ENCODE data around the gene LNPEP.

LNPEP gene

GRCh38 chr5:96991708-96992107, 55.8 kb downstream of the LNPEP start:
- TF ChIP-seq CTCF (conservative IDR thresholded peaks at IDR 0.05), result no peak
- no peak overlapping the region for H3K27ac ChIP-seq

- H3K27ac ChIP-seq, result no peak overlapping the region
- no peak for TF ChIP-seq CTCF (conservative IDR thresholded peaks at IDR 0.05)
These were observed 57.9 kb downstream of the LNPEP start for GRCh38 chr5:96993760-96994159.

- H3K27ac ChIP-seq, result no peak overlapping the region
- TF ChIP-seq CTCF (conservative IDR thresholded peaks at IDR 0.05), result no peak
These were observed 58.6 kb downstream of the LNPEP start for GRCh38 chr5:96994493-96994892.

GRCh38 chr5:96995419-96995818, 59.5 kb downstream of the LNPEP start:
- H3K27ac ChIP-seq, result no peak overlapping the region
- no peak for TF ChIP-seq CTCF (conservative IDR thresholded peaks at IDR 0.05)

GRCh38 chr5:96997265-96997859, 61.5 kb downstream of the LNPEP start:
- TF ChIP-seq CTCF (conservative IDR thresholded peaks at IDR 0.05), result peak; percentile 88
- H3K27ac ChIP-seq, result no peak overlapping the region

- no peak for TF ChIP-seq CTCF (conservative IDR thresholded peaks at IDR 0.05)
- H3K27ac ChIP-seq, result no peak overlapping the region
These were observed 64.0 kb downstream of the LNPEP start for GRCh38 chr5:96999856-97000255.

- no peak for TF ChIP-seq CTCF (conservative IDR thresholded peaks at IDR 0.05)
- no peak overlapping the region for H3K27ac ChIP-seq
These were observed 64.5 kb downstream of the LNPEP start for GRCh38 chr5:97000391-97000790.

Measured in VCaP (cell line).